Measurements from ENCODE around the gene CBX8. TPM values are rescaled to one million over a fixed set of nuclear protein-coding genes. Genes with fewer than 3 reads are reported as not detected.

The CBX8 gene
- total RNA-seq, 1 experiment from 2014 or later: 2.0 TPM

- CTCF ChIA-PET: interaction anchor here (0.8 to 2.8 kb wide), 3 partner anchors 12 to 50 kb away, joined by 3 to 15 read pairs (median 3); partner anchors contain the start of gene CBX8
- H3K36me3 Mint-ChIP-seq: peaks cover 40% of the 10 kb centered on the region
These were observed 11.6 kb downstream of the CBX8 start for GRCh38 chr17:79785017-79785899.

More at GRCh38 chr17:79785017-79785899, 11.6 kb downstream of the CBX8 start:
- Mint-ChIP-seq H3K27me3 (ENCODE audit: low read depth) (peaks cover 38% of the 10 kb centered on the region), H3K4me1 (peaks cover 47% of the 10 kb centered on the region), H3K27ac (no peak overlapping the region), H3K9me3 (no peaks in the 10 kb centered on the region), H3K4me3 (no peak overlapping the region)
- ATAC-seq (no peak), DNase-seq (ENCODE audit: low spot score) (no peak)
- TF ChIP-seq JUN (CRISPR knock-in tag; IDR thresholded peaks at IDR 0.05) (no peak), ETV6 (CRISPR knock-in tag; IDR thresholded peaks at IDR 0.05) (no peak), OVOL2 (CRISPR knock-in tag; IDR thresholded peaks at IDR 0.05; ENCODE audit: borderline replicate concordance) (no peak), IRF1 (CRISPR knock-in tag; IDR thresholded peaks at IDR 0.05) (no peak), TP53 (CRISPR knock-in tag; IDR thresholded peaks at IDR 0.05) (no peak), CBFB (CRISPR knock-in tag; IDR thresholded peaks at IDR 0.05; ENCODE audit: low read depth) (no peak), ZNF232 (CRISPR knock-in tag; IDR thresholded peaks at IDR 0.05) (no peak), HMGA2 (CRISPR knock-in tag; IDR thresholded peaks at IDR 0.05) (no peak), IRF2 (CRISPR knock-in tag; IDR thresholded peaks at IDR 0.05; ENCODE audit: borderline replicate concordance, low read depth) (no peak), ATF1 (CRISPR knock-in tag; IDR thresholded peaks at IDR 0.05) (no peak), ATF2 (CRISPR knock-in tag; IDR thresholded peaks at IDR 0.05; ENCODE audit: borderline replicate concordance, low read depth) (no peak), TEAD4 (CRISPR knock-in tag; IDR thresholded peaks at IDR 0.05) (no peak)
- TF ChIP-seq, protein P1, sequence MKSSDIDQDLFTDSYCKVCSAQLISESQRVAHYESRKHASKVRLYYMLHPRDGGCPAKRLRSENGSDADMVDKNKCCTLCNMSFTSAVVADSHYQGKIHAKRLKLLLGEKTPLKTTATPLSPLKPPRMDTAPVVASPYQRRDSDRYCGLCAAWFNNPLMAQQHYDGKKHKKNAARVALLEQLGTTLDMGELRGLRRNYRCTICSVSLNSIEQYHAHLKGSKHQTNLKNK (CRISPR knock-in tag; IDR thresholded peaks at IDR 0.05): no peak
- TF ChIP-seq, protein P2, sequence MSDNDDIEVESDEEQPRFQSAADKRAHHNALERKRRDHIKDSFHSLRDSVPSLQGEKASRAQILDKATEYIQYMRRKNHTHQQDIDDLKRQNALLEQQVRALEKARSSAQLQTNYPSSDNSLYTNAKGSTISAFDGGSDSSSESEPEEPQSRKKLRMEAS (CRISPR knock-in tag; IDR thresholded peaks at IDR 0.05): no peak
- TF ChIP-seq, protein P3, sequence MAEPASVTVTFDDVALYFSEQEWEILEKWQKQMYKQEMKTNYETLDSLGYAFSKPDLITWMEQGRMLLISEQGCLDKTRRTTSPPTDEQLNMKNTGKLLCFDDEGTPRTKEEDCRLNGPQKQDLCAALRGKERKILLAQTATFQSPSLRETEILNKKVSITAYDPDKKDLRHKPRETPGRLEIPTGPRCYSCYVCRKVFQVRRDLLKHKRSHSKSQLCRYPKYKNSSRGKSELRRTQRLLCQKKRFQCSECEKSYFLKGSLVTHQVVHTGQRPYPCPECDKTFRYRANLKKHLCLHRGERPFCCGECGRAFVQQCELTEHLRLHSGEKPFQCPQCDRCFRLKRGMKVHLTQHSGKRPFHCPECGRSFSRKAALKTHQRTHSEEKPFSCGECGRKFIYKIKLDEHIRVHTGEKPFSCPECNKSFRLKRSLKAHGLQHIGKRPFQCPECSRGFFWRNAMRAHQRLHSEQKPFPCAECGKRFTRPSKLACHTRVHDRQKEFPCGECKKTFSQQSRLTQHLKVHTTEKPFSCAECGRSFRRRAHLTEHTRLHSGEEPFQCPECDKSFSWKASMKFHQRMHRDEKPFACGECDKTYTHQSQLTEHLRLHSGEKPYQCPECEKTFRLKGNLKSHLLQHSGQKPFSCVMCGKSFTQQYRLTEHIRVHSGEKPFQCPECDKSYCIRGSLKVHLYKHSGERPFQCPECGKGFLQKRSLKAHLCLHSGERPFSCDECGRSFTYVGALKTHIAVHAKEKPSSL (CRISPR knock-in tag; conservative IDR thresholded peaks at IDR 0.05): no peak
- TF ChIP-seq, protein P4, sequence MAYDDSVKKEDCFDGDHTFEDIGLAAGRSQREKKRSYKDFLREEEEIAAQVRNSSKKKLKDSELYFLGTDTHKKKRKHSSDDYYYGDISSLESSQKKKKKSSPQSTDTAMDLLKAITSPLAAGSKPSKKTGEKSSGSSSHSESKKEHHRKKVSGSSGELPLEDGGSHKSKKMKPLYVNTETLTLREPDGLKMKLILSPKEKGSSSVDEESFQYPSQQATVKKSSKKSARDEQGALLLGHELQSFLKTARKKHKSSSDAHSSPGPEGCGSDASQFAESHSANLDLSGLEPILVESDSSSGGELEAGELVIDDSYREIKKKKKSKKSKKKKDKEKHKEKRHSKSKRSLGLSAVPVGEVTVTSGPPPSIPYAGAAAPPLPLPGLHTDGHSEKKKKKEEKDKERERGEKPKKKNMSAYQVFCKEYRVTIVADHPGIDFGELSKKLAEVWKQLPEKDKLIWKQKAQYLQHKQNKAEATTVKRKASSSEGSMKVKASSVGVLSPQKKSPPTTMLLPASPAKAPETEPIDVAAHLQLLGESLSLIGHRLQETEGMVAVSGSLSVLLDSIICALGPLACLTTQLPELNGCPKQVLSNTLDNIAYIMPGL (CRISPR knock-in tag; IDR thresholded peaks at IDR 0.05): no peak
- TF ChIP-seq, protein P5, sequence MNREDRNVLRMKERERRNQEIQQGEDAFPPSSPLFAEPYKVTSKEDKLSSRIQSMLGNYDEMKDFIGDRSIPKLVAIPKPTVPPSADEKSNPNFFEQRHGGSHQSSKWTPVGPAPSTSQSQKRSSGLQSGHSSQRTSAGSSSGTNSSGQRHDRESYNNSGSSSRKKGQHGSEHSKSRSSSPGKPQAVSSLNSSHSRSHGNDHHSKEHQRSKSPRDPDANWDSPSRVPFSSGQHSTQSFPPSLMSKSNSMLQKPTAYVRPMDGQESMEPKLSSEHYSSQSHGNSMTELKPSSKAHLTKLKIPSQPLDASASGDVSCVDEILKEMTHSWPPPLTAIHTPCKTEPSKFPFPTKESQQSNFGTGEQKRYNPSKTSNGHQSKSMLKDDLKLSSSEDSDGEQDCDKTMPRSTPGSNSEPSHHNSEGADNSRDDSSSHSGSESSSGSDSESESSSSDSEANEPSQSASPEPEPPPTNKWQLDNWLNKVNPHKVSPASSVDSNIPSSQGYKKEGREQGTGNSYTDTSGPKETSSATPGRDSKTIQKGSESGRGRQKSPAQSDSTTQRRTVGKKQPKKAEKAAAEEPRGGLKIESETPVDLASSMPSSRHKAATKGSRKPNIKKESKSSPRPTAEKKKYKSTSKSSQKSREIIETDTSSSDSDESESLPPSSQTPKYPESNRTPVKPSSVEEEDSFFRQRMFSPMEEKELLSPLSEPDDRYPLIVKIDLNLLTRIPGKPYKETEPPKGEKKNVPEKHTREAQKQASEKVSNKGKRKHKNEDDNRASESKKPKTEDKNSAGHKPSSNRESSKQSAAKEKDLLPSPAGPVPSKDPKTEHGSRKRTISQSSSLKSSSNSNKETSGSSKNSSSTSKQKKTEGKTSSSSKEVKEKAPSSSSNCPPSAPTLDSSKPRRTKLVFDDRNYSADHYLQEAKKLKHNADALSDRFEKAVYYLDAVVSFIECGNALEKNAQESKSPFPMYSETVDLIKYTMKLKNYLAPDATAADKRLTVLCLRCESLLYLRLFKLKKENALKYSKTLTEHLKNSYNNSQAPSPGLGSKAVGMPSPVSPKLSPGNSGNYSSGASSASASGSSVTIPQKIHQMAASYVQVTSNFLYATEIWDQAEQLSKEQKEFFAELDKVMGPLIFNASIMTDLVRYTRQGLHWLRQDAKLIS (CRISPR knock-in tag; IDR thresholded peaks at IDR 0.05; ENCODE audit: borderline replicate concordance): no peak
- POLR2A ChIA-PET: interaction anchor here (0.9 kb wide), 1 partner anchor 11 kb away, joined by 3 read pairs; no protein-coding TSS in a partner anchor

Measured in WTC11 (cell line).